Sigmoid colon (tissue), 7 donors: ENCODE results near the gene HADHB. TPM values are rescaled to one million over a fixed set of nuclear protein-coding genes. Genes with fewer than 3 reads are reported as not detected.
"Not testable (repeated sequence)": the region's sequence is repeated elsewhere in the genome, so short reads cannot be mapped to it uniquely, and the experiment has no call there.

Experiments used
- DNase-seq: peaks from one replicate; pipeline ENCODE4 v3.0.0-alpha.2; 2019
- H3K27ac ChIP-seq, 4 donors: fragments of 200-600 bp; sonication (generic); one replicate each; pipeline ENCODE4 v1.5.1; 2016 to 2019; ENCODE audit warnings: mild to moderate bottlenecking in 1 of 4
- H3K27me3 ChIP-seq, 3 donors: fragments of 200-600 bp; sonication (generic); one replicate each; pipeline ENCODE4 v1.5.1; 2019; ENCODE audit warnings: mild to moderate bottlenecking in 1 of 3
- H3K36me3 ChIP-seq, 4 donors: fragments of 200-600 bp; sonication (generic); one replicate each; pipeline ENCODE4 v1.5.1; 2016 to 2019
- H3K4me1 ChIP-seq, 4 donors: fragments of 200-600 bp; sonication (generic); one replicate each; pipeline ENCODE4 v1.5.1; 2017 to 2019
- H3K4me3 ChIP-seq, 4 donors: fragments of 200-600 bp; sonication (generic); one replicate each; pipeline ENCODE4 v1.5.1; 2017 to 2019; ENCODE audit warnings: mild to moderate bottlenecking in 2 of 4, moderate library complexity in 1 of 4
- H3K9me3 ChIP-seq, 4 donors: fragments of 200-600 bp in 3 of 4; sonication (generic) in 3 of 4; one replicate each; pipeline versions ENCODE4 v1.5.1 to v1.6.1; 2013 to 2019
- EP300 ChIP-seq, 4 donors: sonication (generic); formaldehyde crosslinking; IDR thresholded peaks; one replicate each; pipeline ENCODE4 v1.6.1; 2017; ENCODE audit warnings: antibody characterized with exemption in 4 of 4
- POLR2A ChIP-seq, 2 donors: fragments of 450-650 bp; IDR thresholded peaks; one replicate each; pipeline ENCODE4 v1.6.1; 2016; ENCODE audit warnings: antibody characterized with exemption in 2 of 2, mild to moderate bottlenecking in 2 of 2, moderate library complexity in 2 of 2
- POLR2AphosphoS5 ChIP-seq, 4 donors: sonication (generic); formaldehyde crosslinking; IDR thresholded peaks; one replicate each; pipeline ENCODE4 v1.6.1; 2017; ENCODE audit warnings: antibody characterized with exemption in 4 of 4
- WGBS, 2 donors: extraction: QIAGEN DNeasy Blood & Tissue Kit; methylation state at CpG; one replicate each; pipeline ENCODE4 v1.1.7; 2013; 5-methylcytosine and 5-hydroxymethylcytosine counted together
- intact Hi-C: fragments of 100-400 bp; cut with DNase I; formaldehyde crosslinking; loops from one replicate; pipeline ENCODE4 v1.15.1; 2023
- polyA plus RNA-seq, 3 donors: library from polyadenylated mRNA; stranded (reverse); fragments of 200-250 nt; gene quantifications; one replicate each; pipeline ENCODE4 v1.2.3, GENCODE V29; 2013
- total RNA-seq, 4 donors: library from RNA; depleted of rRNA; stranded (reverse); fragments of >200 nt; gene quantifications; one replicate each; pipeline ENCODE4 v1.1.0, GENCODE V29; 2016
- TF ChIP-seq, protein P1 (sequence below), 4 experiments: fragments of 450-650 bp in 3 of 4; fragments of 200-600 bp in 1 of 4; IDR thresholded peaks; one replicate each; pipeline ENCODE4 v1.5.1; 2016 to 2019; ENCODE audit warnings: antibody characterized with exemption in 4 of 4, mild to moderate bottlenecking in 3 of 4, moderate library complexity in 2 of 4
- donor health status: healthy with polysubstance abuse.
- donor health status: Bipolar disorder and iron deficiency.
- donor health status: healthy.

HADHB gene
- total and polyA plus RNA-seq, 7 donors, result 82.8 to 212 (median 120) TPM

DNA sequence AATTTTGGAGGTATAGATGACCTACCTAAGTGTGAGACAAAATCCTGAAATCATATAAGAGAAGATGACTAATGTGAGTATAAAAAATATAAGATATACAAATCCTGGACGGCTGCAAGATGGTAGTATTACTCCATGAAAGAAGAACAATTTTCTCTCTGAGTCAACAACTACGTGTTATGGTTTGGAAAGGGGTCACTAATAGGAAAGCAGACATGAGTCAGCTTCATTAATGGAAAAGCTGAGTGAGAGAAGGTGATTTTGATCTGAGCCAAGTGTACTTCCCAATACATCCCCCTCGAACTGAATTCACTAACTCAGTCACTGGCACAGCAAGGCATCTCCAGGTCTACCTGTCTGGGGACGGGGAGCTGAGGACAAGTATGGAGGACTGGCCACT is 81.1 kb downstream of the HADHB start:
- H3K27me3 ChIP-seq, result no peaks in the 10 kb centered on the region
- no peak for DNase-seq
- intact Hi-C loops, result no loop called here
- WGBS, 2 donors, result 74 to 81% methylated on average over 4 of the region's 4 CpGs
- no peak for TF ChIP-seq POLR2AphosphoS5 (IDR thresholded peaks at IDR 0.05)
- TF ChIP-seq, protein P1, sequence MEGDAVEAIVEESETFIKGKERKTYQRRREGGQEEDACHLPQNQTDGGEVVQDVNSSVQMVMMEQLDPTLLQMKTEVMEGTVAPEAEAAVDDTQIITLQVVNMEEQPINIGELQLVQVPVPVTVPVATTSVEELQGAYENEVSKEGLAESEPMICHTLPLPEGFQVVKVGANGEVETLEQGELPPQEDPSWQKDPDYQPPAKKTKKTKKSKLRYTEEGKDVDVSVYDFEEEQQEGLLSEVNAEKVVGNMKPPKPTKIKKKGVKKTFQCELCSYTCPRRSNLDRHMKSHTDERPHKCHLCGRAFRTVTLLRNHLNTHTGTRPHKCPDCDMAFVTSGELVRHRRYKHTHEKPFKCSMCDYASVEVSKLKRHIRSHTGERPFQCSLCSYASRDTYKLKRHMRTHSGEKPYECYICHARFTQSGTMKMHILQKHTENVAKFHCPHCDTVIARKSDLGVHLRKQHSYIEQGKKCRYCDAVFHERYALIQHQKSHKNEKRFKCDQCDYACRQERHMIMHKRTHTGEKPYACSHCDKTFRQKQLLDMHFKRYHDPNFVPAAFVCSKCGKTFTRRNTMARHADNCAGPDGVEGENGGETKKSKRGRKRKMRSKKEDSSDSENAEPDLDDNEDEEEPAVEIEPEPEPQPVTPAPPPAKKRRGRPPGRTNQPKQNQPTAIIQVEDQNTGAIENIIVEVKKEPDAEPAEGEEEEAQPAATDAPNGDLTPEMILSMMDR (IDR thresholded peaks at IDR 0.05), result no peak
- TF ChIP-seq EP300 (IDR thresholded peaks at IDR 0.05), result no peak
- no peak for TF ChIP-seq POLR2A (IDR thresholded peaks at IDR 0.05)
- no peaks in the 10 kb centered on the region for H3K36me3 ChIP-seq
- H3K4me3 ChIP-seq, result no peak overlapping the region
- H3K9me3 ChIP-seq, result no peaks in the 10 kb centered on the region
- H3K4me1 ChIP-seq, result peaks cover 0 to 3% (median 0%) of the 10 kb centered on the region in 4 donors
- no peak overlapping the region for H3K27ac ChIP-seq

DNA sequence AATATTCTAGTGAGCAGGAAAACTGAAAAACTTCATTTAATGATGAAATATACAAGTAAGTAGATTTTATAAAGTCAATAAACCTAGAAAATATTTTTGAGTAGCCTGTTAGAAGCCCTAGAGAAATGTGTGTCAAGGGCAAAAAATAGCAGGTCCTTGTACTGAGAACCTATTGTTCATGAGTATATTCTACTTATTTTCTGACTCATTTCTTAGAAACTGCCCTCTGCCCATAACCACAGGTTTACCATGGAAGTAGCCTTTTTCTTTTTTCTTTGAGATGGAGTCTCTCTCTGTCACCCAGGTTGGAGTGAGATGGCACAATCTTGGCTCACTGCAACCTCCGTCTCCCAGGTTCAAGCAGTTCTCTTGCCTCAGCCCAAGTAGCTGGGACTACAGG is 81.8 kb downstream of the HADHB start:
- intact Hi-C loops, result no loop called here

DNA sequence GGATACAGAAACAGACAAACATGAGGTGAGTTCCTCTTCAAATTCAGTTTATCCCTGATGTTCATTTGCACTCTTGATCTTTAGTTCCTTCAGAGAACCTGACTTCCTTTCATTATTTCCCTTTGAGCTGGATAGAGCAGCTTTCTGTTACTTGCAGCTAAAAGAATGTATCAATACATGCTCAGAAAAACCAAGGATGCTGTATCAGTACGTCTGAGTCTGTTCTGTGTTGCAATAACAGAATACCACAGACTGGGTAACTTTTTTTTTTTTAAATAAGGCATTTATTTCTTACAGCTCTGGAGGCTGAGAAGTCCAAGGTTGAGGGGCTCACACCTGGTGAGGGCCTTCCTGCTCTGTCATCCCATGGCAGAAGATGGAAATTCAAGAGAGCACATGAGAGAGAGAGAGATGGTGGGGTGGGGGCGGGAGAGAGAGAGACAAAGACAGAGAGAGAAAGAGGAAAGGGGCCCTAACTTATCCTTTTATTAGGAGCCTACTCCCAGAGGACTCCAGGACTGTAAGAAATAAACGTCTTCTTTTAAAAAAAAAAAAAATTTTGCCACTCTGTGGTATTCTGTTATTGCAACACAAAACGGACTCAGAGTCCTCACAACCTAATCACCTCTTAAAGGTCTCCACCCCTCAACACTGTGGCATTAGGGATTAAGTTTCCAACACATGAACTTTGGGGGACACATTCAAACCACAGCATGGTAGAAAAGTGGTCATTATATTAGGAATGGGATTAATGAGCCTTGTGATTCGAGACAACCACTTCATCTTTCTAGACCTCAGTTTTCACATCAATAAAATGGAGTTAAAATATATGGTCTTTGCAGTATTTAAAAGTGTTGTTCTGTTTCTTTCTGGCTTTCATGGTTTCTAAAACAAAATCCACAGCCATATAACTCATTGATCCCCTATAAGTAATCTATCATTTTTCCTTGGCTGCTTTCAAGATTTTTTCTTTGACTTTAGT is 82.8 kb downstream of the HADHB start:
- no peaks in the 10 kb centered on the region for H3K36me3 ChIP-seq

More for the DNA sequence above, 81.8 kb downstream of the HADHB start:
- H3K36me3 ChIP-seq, result no peaks in the 10 kb centered on the region
- H3K27ac ChIP-seq, result no peak overlapping the region
- H3K9me3 ChIP-seq, result no peaks in the 10 kb centered on the region
- no peak for TF ChIP-seq POLR2A (IDR thresholded peaks at IDR 0.05)
- TF ChIP-seq, protein P1 (IDR thresholded peaks at IDR 0.05), result no peak
- TF ChIP-seq POLR2AphosphoS5 (IDR thresholded peaks at IDR 0.05), result no peak
- TF ChIP-seq EP300 (IDR thresholded peaks at IDR 0.05), result no peak
- H3K4me1 ChIP-seq, result peaks cover 0 to 3% (median 0%) of the 10 kb centered on the region in 4 donors
- WGBS, 2 donors, result 90 to 97% methylated on average over 1 of the region's 1 CpG
- no peaks in the 10 kb centered on the region for H3K27me3 ChIP-seq
- DNase-seq, result no peak
- no peak overlapping the region for H3K4me3 ChIP-seq

DNA sequence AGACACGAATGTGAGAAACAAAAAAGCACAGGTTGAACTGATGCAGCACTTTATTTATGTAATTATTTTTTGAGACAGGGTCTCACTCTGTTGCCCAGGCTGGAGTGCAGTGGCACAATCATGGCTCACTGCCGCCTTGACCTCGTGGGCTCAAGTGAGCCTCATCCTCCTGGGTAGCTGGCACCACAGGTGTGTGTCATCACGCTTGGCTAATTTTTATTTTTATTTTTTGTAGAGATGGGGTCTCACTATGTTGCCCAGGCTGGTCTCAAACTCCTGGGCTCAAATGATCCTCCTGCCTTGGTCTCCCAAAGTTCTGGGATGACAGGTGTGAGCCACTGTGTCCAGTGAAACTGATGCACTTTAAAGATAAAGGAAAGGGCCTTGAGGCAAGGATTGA is 84.3 kb downstream of the HADHB start:
- H3K4me3 ChIP-seq, DNase-seq, H3K27ac ChIP-seq, intact Hi-C loops, H3K27me3 ChIP-seq, H3K36me3 ChIP-seq, H3K9me3 ChIP-seq, H3K4me1 ChIP-seq: not testable (repeated sequence)
- 95% methylated on average over 4 of the region's 4 CpGs for WGBS, 2 donors

More for the DNA sequence above, 82.8 kb downstream of the HADHB start:
- H3K27ac ChIP-seq, result no peak overlapping the region
- no peak overlapping the region for H3K4me3 ChIP-seq
- no peak for TF ChIP-seq POLR2A (IDR thresholded peaks at IDR 0.05)
- no peak for TF ChIP-seq EP300 (IDR thresholded peaks at IDR 0.05)
- TF ChIP-seq, protein P1 (IDR thresholded peaks at IDR 0.05), result no peak
- no peaks in the 10 kb centered on the region for H3K9me3 ChIP-seq
- no peak for DNase-seq
- intact Hi-C loops, result no loop called here
- WGBS, 2 donors, result 64 to 68% methylated on average over 5 of the region's 5 CpGs
- H3K27me3 ChIP-seq, result no peaks in the 10 kb centered on the region
- H3K4me1 ChIP-seq, result peaks cover 0 to 3% (median 0%) of the 10 kb centered on the region in 4 donors

DNA sequence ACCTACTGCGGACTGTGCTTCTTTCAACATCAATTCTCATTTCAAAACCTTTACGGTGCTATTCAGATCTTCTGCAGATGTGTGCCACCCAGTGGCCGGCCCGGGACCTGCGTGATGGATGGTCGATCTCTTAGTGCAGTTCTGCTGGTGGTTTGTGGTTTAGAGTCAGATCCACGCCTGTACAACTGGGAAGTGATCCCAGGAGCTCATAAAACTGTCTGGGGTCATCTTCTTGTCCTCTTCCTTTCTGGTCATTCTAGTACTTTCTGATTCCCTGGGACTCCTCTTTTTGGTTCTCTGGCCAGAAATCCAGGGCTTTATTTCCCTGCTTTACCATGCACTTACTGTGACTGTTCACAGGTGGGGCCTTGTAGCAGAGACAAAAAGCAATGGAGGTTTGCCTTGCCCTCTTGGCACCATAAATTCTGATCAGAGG is 85.4 kb downstream of the HADHB start:
- Histone ChIP-seq H3K27ac (peak overlapping the region in 1 of 4 donors; percentile 10), H3K4me3 (no peak overlapping the region), H3K36me3 (no peaks in the 10 kb centered on the region), H3K9me3 (no peaks in the 10 kb centered on the region), H3K4me1 (peaks cover 0 to 3% (median 0%) of the 10 kb centered on the region in 4 donors), H3K27me3 (no peaks in the 10 kb centered on the region)
- 1% methylated on average over 7 of the region's 7 CpGs for WGBS, 2 donors
- peak; percentile 94 for DNase-seq
- intact Hi-C loops, result loop anchor here (2.0 kb wide), 3 partner anchors 31 to 379 kb away; partner anchors contain the start of genes HADHA and HADHB
- no peak for TF ChIP-seq EP300 (IDR thresholded peaks at IDR 0.05)
- no peak for TF ChIP-seq POLR2A (IDR thresholded peaks at IDR 0.05)
- TF ChIP-seq, protein P1 (IDR thresholded peaks at IDR 0.05), result peak; percentile 80 to 88 (median 87)
- peak in 2 of 4 donors; percentile 7 to 25 for TF ChIP-seq POLR2AphosphoS5 (IDR thresholded peaks at IDR 0.05)
